GM04504 (cell line): Measurements from ENCODE around the gene MED12L.
"Not testable (repeated sequence)": the region's sequence is repeated elsewhere in the genome, so short reads cannot be mapped to it uniquely, and the experiment has no call there.

Experiments used
- DNase-seq: peaks from one replicate; pipeline ENCODE4 v3.0.0-alpha.2; 2012; ENCODE audit warnings: low read depth

Gene MED12L

DNA sequence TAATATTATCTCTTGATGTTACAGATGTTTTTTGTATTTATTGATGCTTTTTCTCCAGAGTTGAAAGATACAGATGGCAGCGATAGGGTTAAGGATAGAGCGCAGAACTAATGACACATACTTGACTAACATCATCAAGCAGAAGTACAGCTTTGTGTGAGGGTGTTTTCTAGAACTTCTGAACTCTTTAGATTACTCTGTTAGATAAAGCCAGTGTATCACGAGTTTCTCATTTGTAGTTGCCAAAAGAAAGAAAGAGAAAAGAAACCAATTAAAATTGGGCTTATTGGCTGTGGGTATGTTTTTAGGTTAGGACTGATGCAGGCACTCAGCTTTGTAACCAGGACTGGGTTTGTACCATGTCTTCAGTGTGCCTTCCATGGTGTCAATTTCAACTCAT, 124.2 kb downstream of the MED12L start:
- DNase-seq, result no peak

DNA sequence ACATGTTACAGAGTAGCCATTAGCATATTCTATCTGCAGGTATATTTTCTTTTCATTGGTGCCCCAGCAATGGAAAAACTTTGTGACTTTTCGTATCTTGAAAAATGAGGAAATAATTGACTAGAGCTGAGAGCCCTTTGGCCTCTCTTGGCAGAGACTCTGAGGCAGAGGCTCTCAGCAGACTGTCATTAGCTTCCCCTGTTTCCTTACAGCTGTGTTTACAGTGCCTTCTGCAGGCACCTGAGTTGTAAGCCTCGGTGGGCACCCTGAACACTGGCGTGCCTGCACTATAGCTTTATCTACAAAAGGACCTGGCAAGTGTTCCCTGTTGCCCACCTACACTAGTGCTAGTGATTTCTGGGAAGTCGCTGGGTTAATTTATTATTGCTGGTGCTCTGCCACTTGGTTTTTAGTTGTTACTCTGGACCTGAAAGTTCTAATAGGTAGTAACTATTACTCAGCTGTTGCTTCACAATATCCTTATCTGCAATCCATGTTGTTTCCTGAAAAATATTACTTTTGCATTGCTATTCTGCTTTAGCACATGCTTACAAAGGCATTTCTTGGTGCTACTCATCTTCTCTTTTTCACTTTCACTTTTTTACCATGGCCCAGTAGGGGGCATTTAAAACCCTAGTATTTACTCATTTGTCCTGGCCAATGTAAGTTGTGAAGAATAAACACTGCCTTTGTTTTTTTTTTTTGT, 125.4 kb downstream of the MED12L start:
- DNase-seq, result no peak

DNA sequence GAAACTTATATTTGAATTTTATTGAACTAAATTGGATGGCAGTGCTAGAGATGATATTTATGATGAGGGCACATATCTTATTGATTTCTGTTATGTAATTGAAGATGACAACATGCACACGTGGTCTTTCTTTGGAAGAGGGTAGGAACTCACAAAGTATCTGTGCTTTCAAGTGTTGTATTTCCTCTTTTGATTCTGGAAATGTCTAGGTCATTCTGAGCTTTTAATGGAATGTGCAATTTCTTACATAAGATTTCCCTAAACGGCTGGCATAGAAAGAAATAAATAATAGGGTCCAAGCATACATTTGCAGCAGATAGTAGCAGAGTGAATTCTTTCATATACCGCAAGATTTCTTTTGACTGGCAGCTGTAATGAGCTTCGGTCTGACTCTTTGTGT, 127.7 kb downstream of the MED12L start:
- no peak for DNase-seq

DNA sequence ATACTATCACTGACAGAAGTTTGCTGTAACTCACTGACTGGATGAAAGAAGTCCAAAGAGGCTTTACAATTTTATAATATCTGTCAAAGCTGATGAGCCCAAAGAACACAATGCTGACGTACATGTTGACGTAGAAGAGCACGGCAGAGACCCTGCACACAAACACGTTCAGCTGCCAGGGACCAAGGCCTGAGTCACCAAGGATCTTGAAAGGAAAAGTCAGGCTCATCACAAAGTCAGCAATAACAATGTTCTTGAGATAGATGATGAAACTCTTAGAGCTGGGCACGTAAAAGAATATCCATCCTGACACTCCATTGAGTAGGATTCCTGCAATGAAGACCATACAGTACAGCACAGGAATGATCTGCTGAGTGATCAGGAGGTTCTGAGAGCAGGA, 128.4 kb downstream of the MED12L start:
- DNase-seq, result no peak

DNA sequence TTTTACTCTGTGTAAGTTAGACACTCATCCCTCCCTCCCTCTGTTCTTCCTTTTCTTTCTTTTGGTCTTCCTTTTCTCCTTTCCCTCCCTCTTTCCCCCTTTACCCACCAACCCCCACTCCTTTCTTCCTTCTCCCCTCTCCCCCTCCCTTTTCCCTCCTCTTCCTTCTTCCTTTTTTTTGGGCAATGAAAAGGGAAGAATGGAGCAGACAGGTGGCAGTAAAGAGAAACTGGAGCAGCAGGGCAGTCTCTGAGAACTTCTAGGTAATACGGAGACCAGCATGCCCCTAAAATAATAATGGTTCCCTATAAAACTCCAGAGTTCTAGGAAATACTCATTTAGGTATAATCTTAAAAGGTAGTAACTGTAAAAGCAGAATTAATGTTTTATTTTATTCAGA, 129.0 kb downstream of the MED12L start:
- DNase-seq, result no peak

DNA sequence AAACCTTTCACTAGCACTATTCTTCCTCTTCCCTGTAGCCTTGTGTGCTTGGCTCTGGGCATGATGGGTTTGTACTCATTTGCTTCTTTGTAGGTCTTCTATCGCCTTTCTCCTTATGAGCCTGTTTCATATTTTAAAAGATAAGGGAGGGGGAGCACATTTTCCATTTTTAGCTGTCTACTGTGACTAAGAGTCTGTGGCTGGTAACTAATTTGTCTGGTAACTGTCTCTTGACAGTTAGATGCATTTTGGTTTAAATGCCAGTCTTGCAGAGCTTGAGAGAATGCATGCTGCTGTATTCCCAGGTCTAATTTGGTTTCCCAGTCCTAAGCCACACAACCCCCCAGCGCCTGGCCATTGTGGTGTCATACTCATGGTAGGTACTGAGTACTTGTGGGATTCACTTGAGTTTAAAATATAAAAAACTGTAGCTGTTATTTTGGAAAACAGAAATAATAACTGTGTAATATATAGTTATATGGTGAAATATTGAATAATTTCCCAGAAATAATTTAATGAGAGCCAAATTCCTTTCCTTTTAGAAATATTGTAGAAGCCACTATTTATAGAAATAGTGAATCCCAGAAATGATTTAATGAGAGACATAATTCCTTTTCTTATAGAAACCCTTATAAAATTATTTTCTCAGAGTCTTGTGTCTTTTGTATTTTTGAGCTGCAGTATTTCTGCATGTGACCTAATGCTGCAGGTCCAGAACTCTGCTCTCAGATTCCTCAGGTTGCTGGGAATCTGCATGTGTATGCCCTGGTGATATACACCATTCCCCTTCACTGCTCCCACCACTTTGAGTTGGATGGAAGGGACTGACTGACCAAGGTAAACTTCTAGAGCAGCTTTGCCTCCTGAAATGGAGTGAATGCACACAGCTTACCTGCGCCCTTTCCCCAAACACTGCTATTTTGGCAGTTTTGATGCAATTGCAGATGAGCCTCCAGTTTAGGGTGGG, 131.5 kb downstream of the MED12L start:
- no peak for DNase-seq

DNA sequence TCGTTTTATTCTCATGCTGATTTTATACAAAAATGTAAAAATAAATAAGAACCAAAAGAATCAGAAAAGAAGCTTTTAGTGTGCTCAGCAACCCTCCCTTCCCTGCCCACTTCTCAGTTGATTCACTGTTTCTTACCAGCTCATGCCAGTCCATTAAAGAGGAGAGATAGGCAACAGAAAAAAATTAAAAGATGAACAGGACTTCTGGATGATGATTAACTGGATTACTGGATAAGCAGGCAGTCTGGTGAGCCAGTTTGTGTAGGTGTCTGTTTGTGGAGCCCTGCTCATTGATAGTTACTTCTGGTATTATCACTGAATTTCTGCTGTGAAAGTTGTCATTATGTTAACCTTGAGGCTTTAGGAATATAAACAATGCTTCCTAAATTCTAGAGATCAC, 132.7 kb downstream of the MED12L start:
- no peak for DNase-seq

DNA sequence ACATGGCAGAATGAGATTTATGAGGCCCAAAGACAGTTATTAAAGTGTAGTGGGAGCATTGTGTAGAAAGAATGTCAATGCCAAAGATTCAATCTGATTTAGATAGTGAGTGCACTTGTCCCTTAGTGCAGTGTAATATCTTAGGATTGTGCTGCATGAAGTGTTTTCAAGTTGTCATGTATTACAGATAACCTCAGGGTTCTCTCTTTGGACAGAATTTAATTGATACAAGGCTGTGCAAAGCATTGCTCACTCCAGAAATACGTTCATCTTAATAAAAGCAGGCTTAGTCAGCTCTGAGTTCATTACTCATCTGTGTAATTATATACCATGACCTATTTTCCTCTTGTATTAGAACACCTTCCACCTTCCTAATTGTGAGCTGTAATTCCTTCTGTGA, 133.6 kb downstream of the MED12L start:
- DNase-seq, result peak; percentile 46

DNA sequence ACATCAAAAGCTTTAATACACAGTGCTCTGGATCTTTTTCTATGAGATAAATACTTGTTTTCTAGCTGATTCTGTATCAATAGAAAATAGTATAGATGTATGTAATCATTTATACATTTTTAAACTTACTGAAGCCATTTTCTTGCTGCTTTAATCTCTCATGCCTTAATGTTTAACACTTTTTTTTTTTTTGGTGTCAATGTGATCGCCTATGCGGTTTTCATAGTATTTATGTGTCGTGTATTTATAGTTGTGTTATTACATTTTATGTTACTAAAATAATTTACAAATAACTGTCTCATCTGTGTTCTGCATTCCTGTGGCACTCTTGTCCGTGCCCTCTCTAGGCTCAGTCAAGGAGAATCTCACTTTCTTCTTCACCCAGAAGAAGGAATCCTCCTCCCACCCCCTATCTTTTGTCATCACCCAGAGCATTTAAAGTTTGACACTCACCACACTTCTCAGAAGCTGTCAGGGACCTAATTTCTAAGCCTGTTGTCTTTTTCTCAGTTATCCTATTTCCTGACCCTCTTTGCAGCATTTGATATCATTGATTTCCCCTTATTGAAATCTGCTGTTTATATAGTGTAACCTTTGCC, 138.9 kb downstream of the MED12L start:
- DNase-seq, result no peak

DNA sequence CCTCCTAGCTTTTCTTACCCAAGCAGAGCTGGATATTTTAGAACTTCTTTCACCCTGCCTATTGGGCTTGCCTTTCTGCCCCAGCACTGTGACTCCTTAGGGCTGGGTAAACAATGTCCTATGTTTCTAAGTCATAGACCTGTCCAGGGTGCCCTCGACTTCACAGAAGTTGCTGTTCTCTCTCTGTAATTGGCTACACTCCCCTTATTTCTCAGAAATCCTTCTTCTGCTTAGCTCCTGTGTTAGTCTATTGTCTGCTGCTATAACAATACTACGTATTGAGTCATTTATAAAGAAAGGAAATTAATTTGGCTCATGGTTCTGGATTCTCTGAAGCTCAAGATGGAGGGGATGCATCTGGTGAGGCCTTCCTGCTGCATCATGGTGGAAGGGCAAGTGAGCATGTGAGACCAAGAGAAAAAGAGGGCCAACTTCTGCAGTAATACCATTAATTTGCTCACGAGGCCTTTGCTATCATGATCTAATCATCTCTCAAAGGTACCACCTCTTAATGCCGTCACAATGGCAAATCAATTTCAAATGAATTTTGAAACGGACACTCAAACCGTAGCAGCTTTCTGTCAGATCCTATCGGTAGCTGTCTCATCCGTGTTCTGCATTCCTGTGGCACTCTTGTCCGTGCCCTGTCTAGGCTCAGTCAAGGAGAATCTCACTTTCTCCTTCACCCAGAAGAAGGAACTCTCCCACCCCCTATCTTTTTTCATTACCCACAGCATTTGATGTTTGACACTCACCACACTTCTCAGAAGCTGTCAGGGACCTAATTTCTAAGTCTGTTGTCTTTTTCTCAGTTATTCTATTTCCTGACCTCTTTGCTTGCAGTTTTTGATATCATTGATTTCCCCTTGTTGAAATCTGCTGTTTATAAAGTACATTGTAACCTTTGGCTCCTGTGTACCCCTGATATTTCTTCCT, 139.8 kb downstream of the MED12L start:
- DNase-seq, result no peak

DNA sequence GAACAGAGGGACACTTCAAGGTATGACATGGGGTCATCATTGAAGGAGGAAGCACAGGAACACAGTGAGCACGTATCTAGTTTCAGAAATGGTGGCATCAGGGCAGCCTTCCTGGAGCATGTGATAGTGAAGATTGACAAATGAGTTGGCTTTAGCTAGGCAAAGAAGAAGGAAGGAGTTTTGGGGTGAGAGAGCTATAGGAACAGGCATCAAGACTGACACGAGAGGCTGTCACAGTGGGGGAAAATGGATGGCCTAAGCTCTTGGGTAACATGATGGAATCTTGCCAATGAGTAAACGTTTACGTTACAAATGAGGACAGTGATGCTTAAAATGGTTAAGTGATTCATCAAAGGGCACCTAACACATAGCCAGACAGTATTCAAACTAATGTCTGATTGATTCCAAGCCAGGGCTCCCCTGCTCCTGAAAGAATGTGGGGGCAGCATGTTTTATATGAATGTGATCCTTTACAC, 140.7 kb downstream of the MED12L start:
- DNase-seq, result no peak

DNA sequence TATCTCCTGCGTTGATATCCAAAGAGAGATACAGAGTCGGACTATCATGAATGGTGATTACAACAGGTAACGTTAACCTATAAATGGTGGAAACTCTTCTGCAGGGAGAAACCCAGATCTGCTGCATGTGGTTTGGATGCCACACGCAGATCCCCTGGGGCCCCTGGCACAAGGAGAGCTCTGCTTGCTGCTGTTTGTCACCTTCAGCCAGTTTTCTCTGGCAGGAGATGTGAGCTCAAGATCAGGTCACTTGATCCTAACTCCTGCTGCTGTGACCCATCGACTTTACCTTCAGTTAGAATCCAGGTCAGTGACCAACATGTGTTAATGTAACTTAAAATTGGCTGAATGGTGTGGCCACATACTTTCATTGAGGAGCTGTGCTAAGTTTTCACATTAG, 141.4 kb downstream of the MED12L start:
- no peak for DNase-seq

DNA sequence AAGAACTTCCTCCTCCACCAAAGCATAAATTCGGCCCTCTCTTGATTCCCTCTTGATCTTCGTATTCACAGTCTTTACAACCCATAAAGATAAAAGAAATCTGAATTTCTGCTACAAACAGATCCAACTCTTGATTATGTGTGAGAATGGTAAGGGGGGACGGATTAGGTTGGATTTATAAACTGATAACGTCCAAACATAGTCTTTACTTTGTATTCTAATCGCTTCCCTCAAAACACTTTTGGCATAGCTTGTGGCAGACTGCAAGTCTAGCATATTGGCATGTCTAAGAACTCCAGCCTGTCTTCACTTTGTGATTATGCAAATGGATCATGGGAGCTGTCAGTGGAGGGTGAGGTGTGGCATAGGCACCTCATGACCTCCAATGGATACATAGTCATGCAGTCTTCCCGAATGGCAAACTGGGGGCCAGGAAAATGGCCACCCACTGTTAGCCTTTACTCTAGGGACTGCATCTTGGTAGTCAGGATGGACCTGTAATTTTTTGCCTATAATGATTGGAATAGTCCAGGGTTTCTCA, 141.9 kb downstream of the MED12L start:
- no peak for DNase-seq

DNA sequence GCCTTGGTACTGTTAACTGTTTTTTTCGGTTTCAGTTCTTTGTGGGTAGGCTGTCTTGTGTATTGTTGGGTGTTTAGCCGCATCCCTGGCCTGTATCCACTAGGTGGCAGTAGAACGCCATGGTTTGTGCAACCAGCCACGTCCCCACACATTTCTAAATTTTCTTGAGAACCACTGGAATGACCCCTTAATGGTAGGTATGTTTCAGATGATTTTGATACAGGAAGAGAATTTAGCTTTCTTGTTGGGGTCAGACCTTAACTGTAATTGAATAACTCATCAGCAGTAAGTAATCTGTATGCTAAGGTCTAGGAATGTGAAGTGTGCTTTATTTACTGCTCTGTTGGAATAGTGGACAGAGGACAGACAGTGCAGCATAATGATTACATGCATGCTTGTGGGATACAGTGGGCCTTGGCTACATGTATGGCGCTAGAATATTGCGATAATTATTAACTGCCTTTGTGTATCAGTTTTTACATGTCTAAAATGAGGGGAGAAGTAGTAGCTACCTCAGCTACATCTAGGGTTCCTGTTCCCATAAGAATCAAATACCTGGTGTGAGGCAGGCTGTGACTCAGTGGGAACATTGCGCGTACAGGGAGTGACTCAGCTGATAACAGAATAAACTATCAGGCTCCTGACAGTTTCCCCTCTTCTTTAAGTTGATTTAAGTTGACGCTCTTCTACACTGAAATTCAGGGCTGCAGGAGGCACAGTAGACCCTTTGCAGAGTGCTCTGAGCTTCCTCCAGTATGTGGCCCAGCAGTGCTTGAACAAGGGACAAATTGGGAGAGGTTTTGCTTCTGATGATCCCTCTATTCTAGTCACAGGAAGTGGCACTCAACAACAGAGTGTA, 142.6 kb downstream of the MED12L start:
- no peak for DNase-seq

DNA sequence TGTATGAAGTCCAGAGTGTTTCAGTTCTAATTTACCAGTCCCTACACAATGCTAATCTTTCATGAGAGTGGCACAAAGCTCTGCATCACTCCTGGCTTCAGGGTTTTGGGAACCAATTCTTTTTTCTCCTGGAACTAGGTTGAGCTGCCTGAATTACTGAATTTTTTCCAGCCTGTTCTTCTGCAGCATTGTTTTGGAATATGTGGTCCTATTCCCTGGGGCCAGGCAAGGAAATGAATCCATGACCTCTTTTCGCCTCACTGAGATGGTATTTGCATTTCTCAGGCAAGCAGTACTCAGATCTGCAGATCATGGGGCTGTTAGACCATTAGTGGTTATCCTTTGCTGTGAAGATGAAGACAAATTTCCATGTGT, 143.2 kb downstream of the MED12L start:
- no peak for DNase-seq

DNA sequence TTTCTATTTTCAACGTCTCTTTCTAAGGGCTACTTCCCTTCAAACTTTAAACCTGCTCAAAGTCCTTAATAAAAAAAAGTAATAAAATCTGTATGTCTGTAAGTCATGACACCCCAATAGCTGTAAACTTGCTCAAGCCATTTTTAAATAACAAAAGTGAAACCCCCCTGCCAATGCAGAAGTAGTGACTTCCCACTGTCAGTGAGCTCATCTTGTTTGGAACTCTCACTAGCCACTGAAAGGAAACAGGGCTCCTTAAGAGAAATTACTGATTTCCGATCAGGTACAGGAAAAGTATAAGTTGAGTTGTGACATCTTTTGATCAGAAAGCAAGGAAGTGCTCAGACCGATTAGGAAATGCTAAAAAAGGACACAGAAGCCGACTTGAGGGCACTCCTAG, 145.2 kb downstream of the MED12L start:
- no peak for DNase-seq

DNA sequence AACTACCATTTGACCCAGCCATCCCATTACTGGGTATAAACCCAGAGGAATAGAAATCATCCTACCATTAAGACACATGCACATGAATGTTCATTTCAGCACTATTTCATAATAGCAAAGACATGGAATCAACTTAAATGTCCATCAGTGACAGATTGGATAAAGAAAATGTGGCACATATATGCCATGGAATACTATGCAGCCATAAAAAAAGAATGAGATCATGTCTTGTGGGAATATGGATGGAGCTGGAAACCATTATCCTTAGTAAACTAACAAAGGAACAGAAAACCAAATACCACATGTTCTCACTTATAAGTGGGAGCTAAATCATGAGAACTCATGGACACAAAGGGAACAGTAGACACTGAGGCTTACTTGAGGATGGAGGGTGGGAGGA, 146.9 kb downstream of the MED12L start:
- DNase-seq, result not testable (repeated sequence)

DNA sequence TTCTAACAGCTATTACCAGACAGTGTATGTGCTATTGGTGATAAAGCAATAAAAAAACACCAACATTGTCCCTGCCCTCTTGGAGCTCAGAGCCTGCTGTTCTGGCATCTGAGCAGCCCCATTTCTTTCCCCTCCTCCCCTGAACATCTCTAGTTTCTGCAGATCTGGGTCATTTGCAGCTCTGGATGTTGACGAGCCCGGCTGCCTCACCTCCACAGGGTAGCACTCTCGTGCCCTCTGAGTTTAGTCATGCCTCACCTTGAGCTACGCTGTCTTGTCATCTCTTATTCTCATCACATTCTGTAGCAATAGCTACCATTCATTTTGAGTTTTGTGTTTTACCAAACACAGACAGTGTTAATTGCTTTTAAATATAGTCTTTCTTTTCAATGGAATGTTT, 147.5 kb downstream of the MED12L start:
- DNase-seq, result no peak

DNA sequence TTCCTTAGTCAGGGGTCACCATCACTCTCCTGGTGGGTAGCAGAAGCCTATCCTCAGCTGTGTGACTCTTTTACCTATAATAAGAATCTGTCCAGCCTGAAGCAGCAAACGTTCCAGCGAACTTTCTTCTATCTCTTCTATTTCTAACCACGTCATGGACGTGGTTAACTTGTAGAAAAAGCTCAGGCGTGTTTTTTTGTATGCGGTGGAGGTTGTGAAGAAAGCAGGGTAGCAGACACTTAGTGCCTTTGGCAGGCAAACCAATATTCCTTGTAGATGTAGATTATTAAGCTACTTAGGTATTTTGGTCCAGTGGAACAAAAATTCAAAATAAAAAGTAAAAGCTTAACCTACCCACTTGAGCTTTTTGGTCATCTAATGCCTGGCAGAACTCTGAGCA, 149.4 kb downstream of the MED12L start:
- no peak for DNase-seq

DNA sequence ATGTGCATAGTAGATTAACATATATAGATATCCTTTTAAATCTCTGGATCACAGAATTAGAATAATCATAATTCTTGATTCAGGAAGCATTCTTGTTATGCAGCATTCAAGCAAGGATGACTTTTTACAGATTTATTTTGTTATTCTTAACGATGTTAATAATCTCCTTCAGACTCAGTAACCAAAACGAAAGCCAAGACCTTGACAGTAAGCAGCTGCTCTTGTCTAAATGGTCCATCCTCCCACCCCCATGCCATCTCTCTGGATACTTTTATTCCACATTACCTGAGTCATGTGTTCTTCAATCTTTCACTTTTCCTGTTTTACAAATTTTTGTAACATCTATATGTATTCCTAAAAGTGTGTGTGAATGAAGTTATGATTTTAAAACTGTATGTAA, 150.9 kb downstream of the MED12L start:
- DNase-seq, result no peak

DNA sequence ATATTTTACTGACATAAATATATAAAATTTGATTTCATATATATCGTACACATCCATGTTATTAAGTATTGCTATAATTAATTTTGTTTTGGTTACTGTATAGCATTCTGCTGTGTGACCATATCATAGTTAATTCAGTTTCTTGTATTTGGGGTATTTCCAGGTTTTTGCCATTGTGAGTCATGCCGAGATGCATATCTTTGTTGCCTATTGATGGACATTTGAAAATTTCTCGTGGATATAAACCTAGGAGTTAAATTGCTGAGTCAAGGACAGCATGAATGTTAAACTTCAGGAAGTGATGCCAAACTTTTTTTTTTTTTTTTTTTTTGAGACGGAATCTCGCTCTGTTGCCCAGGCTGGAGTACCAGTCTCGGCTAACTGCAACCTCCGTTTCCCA, 151.3 kb downstream of the MED12L start:
- DNase-seq, result no peak
